Heart right ventricle (tissue), 16 donors: Measurements from ENCODE around the gene ARHGEF7. TPM values are rescaled to one million over a fixed set of nuclear protein-coding genes. Genes with fewer than 3 reads are reported as not detected.
A peak's percentile ranks its signal among the peaks of the same experiment; 100 is the strongest.

ENCODE experiments used
- ATAC-seq, 8 donors: fragments of 200-7000 bp; cut with Tn5 transposase; one replicate each; pipeline ENCODE4 v1.9.1; 2020; ENCODE audit warnings: mild to moderate bottlenecking in 8 of 8, moderate library complexity in 8 of 8, moderate number of reproducible peaks in 1 of 8
- DNase-seq, 2 donors: peaks; one replicate each; pipeline ENCODE4 v3.0.0-alpha.2; 2020
- H3K27ac ChIP-seq, 10 donors: fragments of 200-600 bp; sonication (generic) in 2 of 10; one replicate each; pipeline versions ENCODE4 v1.5.0 to v1.8.0; 2020 to 2022; ENCODE audit warnings: mild to moderate bottlenecking in 3 of 10
- H3K27me3 ChIP-seq, 7 donors: fragments of 200-600 bp; one replicate each; pipeline ENCODE4 v1.8.0; 2021 to 2022; ENCODE audit warnings: mild to moderate bottlenecking in 2 of 7
- H3K36me3 ChIP-seq, 9 donors: fragments of 200-600 bp; sonication (generic) in 1 of 9; one replicate each; pipeline versions ENCODE4 v1.5.0 to v1.8.0; 2020 to 2022; ENCODE audit warnings: mild to moderate bottlenecking in 2 of 9
- H3K4me1 ChIP-seq, 9 donors: fragments of 200-600 bp; sonication (generic) in 1 of 9; one replicate each; pipeline versions ENCODE4 v1.5.0 to v1.8.0; 2020 to 2022; ENCODE audit warnings: mild to moderate bottlenecking in 4 of 9
- H3K4me3 ChIP-seq, 10 donors: fragments of 200-600 bp; sonication (generic) in 2 of 10; one replicate each; pipeline versions ENCODE4 v1.5.0 to v1.8.0; 2020 to 2022; ENCODE audit warnings: mild to moderate bottlenecking in 7 of 10, moderate library complexity in 2 of 10
- H3K9me3 ChIP-seq, 11 donors: fragments of 200-600 bp in 10 of 11; sonication (generic) in 2 of 11; one replicate each; pipeline versions ENCODE4 v1.5.0 to v1.8.0; 2013 to 2022; ENCODE audit warnings: mild to moderate bottlenecking in 2 of 11, control low read depth in 1 of 11, moderate library complexity in 1 of 11
- WGBS, 2 donors: extraction: QIAGEN DNeasy Blood & Tissue Kit; methylation state at CpG; one replicate each; pipeline ENCODE4 v1.1.7; 2013; ENCODE audit warnings: inconsistent platforms in 1 of 2; 5-methylcytosine and 5-hydroxymethylcytosine counted together
- intact Hi-C, 10 donors: fragments of 100-400 bp; cut with DNase I; formaldehyde crosslinking; loops; one replicate each; pipeline versions ENCODE4 v1.11.1 to v1.14.2; 2022
- polyA plus RNA-seq, 2 donors: library from polyadenylated mRNA; stranded (reverse); fragments of 200-250 nt; gene quantifications; one replicate each; pipeline ENCODE4 v1.2.3, GENCODE V29; 2013
- total RNA-seq, 10 donors: library from RNA; stranded (reverse); fragmentation: NEBNext Ultra II Directional in 3 of 10; extraction: Animal tissue kit (Norgen Biotek cat#: 25700) in 3 of 10; gene quantifications; one replicate each; pipeline versions ENCODE4 v1.2.1 to v1.2.4, GENCODE V29; 2021 to 2023
- TF ChIP-seq, protein P1 (sequence below), 9 donors: fragments of 200-600 bp; sonication (generic) in 2 of 9; IDR thresholded peaks; one replicate each; pipeline versions ENCODE4 v1.5.0 to v1.8.0; 2021 to 2022; ENCODE audit warnings: antibody characterized with exemption in 9 of 9, mild to moderate bottlenecking in 5 of 9, moderate library complexity in 1 of 9
- donor health status: Arrhythmogenic right ventricular cardiomyopathy.
- donor health status: ischemic (EF 13 %, LVEDD 7.1; RV severe dilation, severe dysfunction).
- donor health status: healthy with polysubstance abuse.
- donor health status: DM: no; HTN: yes; CAD: no.
- donor health status: DM: no; HTN: no; CAD: no.
- donor health status: ischemic (EF 25% LVEDD 6.9; RV normal size, moderate dysfunction).
- donor health status: ischemic (EF 25% LVEDD 5.7; RV mildly dilated, moderate dysfunction).
- donor health status: healthy.
- donor health status: DM: yes; HTN: yes; CAD: no.
- donor health status: Ischemic cardiomyopathy.
- donor health status: ischemic (EF 35%, LVEDD 5.7; RV mildly dilated, moderate dysfunction).
- donor health status: nonischemic (EF 11% LVEDD 7.7; RV severe dilation, severe dysfunction).
- donor health status: DM: yes; HTN: yes; CAD: no.
- donor health status: PGD.
- donor health status: ischemic (EF 29% LVEDD 5.4; RV normal size, mild dysfunction).
- donor health status: nonischemic (EF 23%, LVEDD 6.1; RV moderate dilation, normal function).

The ARHGEF7 gene
- total and polyA plus RNA-seq, 12 donors: 18.4 to 56.6 (median 43.1) TPM

DNA sequence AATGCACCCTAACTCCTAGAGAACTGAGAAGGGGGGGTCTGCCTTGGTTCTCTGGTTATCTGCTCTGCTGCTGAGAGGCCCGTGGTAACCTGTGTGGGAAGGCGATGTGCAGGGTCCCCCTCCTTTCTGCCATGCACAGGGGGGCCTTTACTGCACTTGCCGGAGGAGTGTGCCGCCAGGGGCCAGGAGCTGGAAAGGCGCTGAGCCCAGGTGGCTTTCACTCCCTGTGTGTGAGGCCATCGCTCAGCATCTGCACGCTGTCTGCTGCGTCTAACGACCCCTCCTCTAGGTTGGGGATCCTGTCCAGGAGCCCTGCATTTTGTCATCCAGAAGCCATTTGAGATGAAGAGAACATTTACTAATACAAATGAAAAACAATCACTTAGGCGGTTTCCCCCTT, 168.3 kb downstream of the ARHGEF7 start:
- DNase-seq: no peak
- Histone ChIP-seq H3K27me3 (no peaks in the 10 kb centered on the region), H3K9me3 (no peaks in the 10 kb centered on the region), H3K4me1 (peaks cover 15 to 59% (median 48%) of the 10 kb centered on the region in 9 donors), H3K27ac (peak overlapping the region in 6 of 10 donors; percentile 73 to 94 (median 85)), H3K4me3 (no peak overlapping the region), H3K36me3 (peaks cover 0 to 93% (median 52%) of the 10 kb centered on the region in 9 donors)
- peak in 1 of 8 donors; percentile 10 for ATAC-seq
- 92 to 93% methylated on average over 10 of the region's 10 CpGs for WGBS, 2 donors
- intact Hi-C loops: loop anchor here in 1 of 10 donors (2.0 to 10.0 kb wide), 2 partner anchors 59 to 131 kb away; no protein-coding TSS in a partner anchor
- TF ChIP-seq, protein P1, sequence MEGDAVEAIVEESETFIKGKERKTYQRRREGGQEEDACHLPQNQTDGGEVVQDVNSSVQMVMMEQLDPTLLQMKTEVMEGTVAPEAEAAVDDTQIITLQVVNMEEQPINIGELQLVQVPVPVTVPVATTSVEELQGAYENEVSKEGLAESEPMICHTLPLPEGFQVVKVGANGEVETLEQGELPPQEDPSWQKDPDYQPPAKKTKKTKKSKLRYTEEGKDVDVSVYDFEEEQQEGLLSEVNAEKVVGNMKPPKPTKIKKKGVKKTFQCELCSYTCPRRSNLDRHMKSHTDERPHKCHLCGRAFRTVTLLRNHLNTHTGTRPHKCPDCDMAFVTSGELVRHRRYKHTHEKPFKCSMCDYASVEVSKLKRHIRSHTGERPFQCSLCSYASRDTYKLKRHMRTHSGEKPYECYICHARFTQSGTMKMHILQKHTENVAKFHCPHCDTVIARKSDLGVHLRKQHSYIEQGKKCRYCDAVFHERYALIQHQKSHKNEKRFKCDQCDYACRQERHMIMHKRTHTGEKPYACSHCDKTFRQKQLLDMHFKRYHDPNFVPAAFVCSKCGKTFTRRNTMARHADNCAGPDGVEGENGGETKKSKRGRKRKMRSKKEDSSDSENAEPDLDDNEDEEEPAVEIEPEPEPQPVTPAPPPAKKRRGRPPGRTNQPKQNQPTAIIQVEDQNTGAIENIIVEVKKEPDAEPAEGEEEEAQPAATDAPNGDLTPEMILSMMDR (IDR thresholded peaks at IDR 0.05): no peak

DNA sequence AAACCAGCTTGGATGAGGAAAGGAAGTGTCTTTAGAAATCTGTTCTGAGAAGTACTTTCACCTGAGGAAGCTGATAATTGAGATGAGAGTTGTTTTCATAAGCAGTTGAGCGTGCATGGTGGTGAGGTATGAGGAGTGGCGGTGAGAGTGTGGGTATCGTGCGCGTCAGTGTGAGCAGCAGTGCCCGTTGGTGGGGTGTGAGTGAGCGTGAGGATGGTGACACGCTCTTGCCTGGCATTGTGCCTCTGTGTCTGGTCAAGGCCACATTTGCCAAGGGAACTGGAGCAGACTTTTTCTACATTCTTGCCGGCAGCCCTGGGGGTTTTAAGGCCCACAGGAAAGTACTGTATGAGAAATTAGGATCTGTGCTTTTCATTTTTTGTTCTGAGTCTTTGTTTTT, 168.9 kb downstream of the ARHGEF7 start:
- Histone ChIP-seq H3K4me1 (peaks cover 15 to 56% (median 42%) of the 10 kb centered on the region in 9 donors), H3K27me3 (no peaks in the 10 kb centered on the region), H3K36me3 (peaks cover 0 to 93% (median 53%) of the 10 kb centered on the region in 9 donors), H3K27ac (peak overlapping the region in 2 of 10 donors; percentile 88 to 94), H3K4me3 (no peak overlapping the region), H3K9me3 (no peaks in the 10 kb centered on the region)
- ATAC-seq (peak in 1 of 8 donors; percentile 23), DNase-seq (no peak)
- WGBS, 2 donors: 79% methylated on average over 9 of the region's 9 CpGs
- intact Hi-C loops: loop anchor here in 1 of 10 donors (2.0 to 10.0 kb wide), 2 partner anchors 59 to 131 kb away; no protein-coding TSS in a partner anchor
- TF ChIP-seq, protein P1 (IDR thresholded peaks at IDR 0.05): no peak

DNA sequence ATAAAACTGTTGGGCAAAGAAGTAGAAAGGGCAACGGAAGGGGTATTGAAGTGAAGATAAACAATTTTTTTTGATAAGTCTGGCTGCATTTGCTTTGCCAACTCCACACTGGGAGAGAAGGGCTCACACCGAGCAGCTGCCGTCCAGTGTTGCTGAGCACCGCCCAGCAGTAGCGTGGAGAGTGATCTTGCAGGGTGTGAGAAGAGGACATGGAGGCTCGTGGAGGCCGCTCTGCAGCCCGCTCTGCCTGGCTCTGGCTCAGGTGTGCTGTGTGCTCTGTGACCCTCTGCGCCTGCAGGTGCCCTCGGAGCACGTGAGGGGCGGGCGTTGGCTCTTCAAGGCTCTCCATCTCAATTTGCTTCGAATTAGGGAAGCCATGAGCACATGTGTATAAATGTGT, 169.5 kb downstream of the ARHGEF7 start:
- Histone ChIP-seq H3K36me3 (peaks cover 0 to 93% (median 59%) of the 10 kb centered on the region in 9 donors), H3K27ac (peak overlapping the region in 1 of 10 donors; percentile 94), H3K4me1 (peaks cover 15 to 51% (median 37%) of the 10 kb centered on the region in 9 donors), H3K27me3 (no peaks in the 10 kb centered on the region), H3K9me3 (no peaks in the 10 kb centered on the region), H3K4me3 (no peak overlapping the region)
- intact Hi-C loops: loop anchor here in 1 of 10 donors (10.0 kb wide), 1 partner anchor 60 kb away; no protein-coding TSS in a partner anchor
- DNase-seq: no peak
- no peak for ATAC-seq
- 94 to 95% methylated on average over 14 of the region's 14 CpGs for WGBS, 2 donors
- TF ChIP-seq, protein P1 (IDR thresholded peaks at IDR 0.05): no peak

DNA sequence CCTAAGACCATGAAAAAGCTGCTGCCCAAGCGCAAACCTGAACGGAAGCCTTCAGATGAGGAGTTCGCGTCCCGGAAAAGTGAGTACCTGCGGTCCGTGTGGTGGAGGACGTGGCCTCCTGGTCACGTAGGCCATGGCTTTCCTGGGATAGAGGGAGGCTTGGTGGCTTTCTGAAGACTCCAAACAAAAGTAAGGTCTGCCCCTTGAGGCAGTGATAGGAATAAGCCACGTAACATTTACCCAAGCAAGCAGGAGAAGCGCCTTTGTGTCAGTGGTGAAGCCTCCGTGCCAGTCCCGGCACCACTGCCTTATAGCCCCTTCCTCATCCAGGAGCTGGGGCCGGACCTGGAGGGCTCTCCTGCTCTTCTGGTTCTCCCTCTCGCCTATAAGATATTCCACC, 171.1 kb downstream of the ARHGEF7 start:
- Histone ChIP-seq H3K36me3 (peaks cover 0 to 95% (median 70%) of the 10 kb centered on the region in 9 donors), H3K9me3 (no peaks in the 10 kb centered on the region), H3K27me3 (no peaks in the 10 kb centered on the region), H3K27ac (no peak overlapping the region), H3K4me1 (peaks cover 15 to 35% (median 23%) of the 10 kb centered on the region in 9 donors), H3K4me3 (no peak overlapping the region)
- ATAC-seq (no peak), DNase-seq (no peak)
- intact Hi-C loops: loop anchor here in 1 of 10 donors (10.0 kb wide), 1 partner anchor 61 kb away; no protein-coding TSS in a partner anchor
- 91% methylated on average over 15 of the region's 15 CpGs for WGBS, 2 donors
- TF ChIP-seq, protein P1 (IDR thresholded peaks at IDR 0.05): no peak
